AG10803 (cell line): ENCODE data around the gene FBLIM1.

Source experiments
- DNase-seq: peaks from one replicate; pipeline ENCODE4 v3.0.0; 2010; ENCODE audit warnings: low read depth
- H3K4me3 ChIP-seq: 2 replicates; pipeline ENCODE4 v1.5.1; 2011; ENCODE audit warnings: mild to moderate bottlenecking, low read length, control low read depth
- CTCF ChIP-seq: conservative IDR thresholded peaks from 2 replicates; pipeline ENCODE4 v1.5.1; 2011; ENCODE audit warnings: mild to moderate bottlenecking, low read length, control low read depth, inconsistent platforms

FBLIM1 gene

GRCh38 chr1:15731735-15732685 lies 26.6 kb upstream of the FBLIM1 start:
- TF ChIP-seq CTCF: no peak

GRCh38 chr1:15732686-15733081 lies 25.9 kb upstream of the FBLIM1 start:
- no peak for TF ChIP-seq CTCF
- no peak for DNase-seq

More at GRCh38 chr1:15731735-15732685, 26.6 kb upstream of the FBLIM1 start:
- H3K4me3 ChIP-seq: no peak overlapping the region
- no peak for DNase-seq

GRCh38 chr1:15733218-15733725 lies 25.3 kb upstream of the FBLIM1 start:
- DNase-seq: no peak
- no peak for TF ChIP-seq CTCF
- no peak overlapping the region for H3K4me3 ChIP-seq

More at GRCh38 chr1:15732686-15733081, 25.9 kb upstream of the FBLIM1 start:
- H3K4me3 ChIP-seq: no peak overlapping the region

GRCh38 chr1:15733726-15734226 lies 24.8 kb upstream of the FBLIM1 start:
- DNase-seq: no peak
- TF ChIP-seq CTCF: no peak
- no peak overlapping the region for H3K4me3 ChIP-seq

GRCh38 chr1:15734296-15734695 lies 24.3 kb upstream of the FBLIM1 start:
- no peak for TF ChIP-seq CTCF
- DNase-seq: no peak
- no peak overlapping the region for H3K4me3 ChIP-seq

GRCh38 chr1:15734901-15735300 lies 23.7 kb upstream of the FBLIM1 start:
- no peak overlapping the region for H3K4me3 ChIP-seq
- TF ChIP-seq CTCF: no peak
- no peak for DNase-seq
